Stimulated activated naive B cell treated with anti-CD40 and anti-IgM and Interleukin-4, amounts not matched to agents 10 μg/mL and 1 μg/mL and 100 μg/mL, for 72 hours (primary cell): ENCODE measurements around the gene ALOX5AP.
"Not testable (repeated sequence)": the region's sequence is repeated elsewhere in the genome, so short reads cannot be mapped to it uniquely, and the experiment has no call there.

ENCODE experiments used
- ATAC-seq, 2 donors: fragments of 150-1000 bp; cut with Tn5 transposase; replicated peaks; 2 replicates each; pipeline ENCODE4 v1.10.0; 2021; ENCODE audit warnings: moderate library complexity in 1 of 2
- DNase-seq: peaks from one replicate; pipeline ENCODE4 v3.0.0; 2021
- H3K27ac Mint-ChIP-seq: one replicate; pipeline ENCODE4 v1.8.0; 2022; ENCODE audit warnings: mild to moderate bottlenecking, mixed read lengths
- H3K27me3 Mint-ChIP-seq, 2 donors: one replicate each; pipeline ENCODE4 v1.8.0; 2022; ENCODE audit warnings: mixed read lengths in 2 of 2
- H3K36me3 Mint-ChIP-seq, 2 donors: one replicate each; pipeline ENCODE4 v1.8.0; 2022; ENCODE audit warnings: mixed read lengths in 2 of 2, mild to moderate bottlenecking in 1 of 2
- H3K4me1 Mint-ChIP-seq, 2 donors: one replicate each; pipeline ENCODE4 v1.8.0; 2022; ENCODE audit warnings: mixed read lengths in 2 of 2, mild to moderate bottlenecking in 1 of 2
- H3K4me3 Mint-ChIP-seq, 2 donors: one replicate each; pipeline ENCODE4 v1.8.0; 2022; ENCODE audit warnings: mild to moderate bottlenecking in 2 of 2, mixed read lengths in 2 of 2, moderate library complexity in 1 of 2
- H3K9me3 Mint-ChIP-seq, 2 donors: one replicate each; pipeline ENCODE4 v1.8.0; 2022; ENCODE audit warnings: mixed read lengths in 2 of 2, mild to moderate bottlenecking in 1 of 2

ALOX5AP gene

GRCh38 chr13:30738526-30739236 is 3.3 kb downstream of the ALOX5AP start:
- Mint-ChIP-seq H3K4me3 (no peak overlapping the region), H3K4me1 (peaks cover 64 to 81% of the 10 kb centered on the region in 2 donors), H3K27me3 (no peaks in the 10 kb centered on the region), H3K27ac (no peak overlapping the region), H3K36me3 (peaks cover 0 to 9% of the 10 kb centered on the region in 2 donors), H3K9me3 (no peaks in the 10 kb centered on the region)
- DNase-seq = no peak
- ATAC-seq = no peak

GRCh38 chr13:30739237-30739528 is 3.8 kb downstream of the ALOX5AP start:
- H3K27me3 Mint-ChIP-seq = no peaks in the 10 kb centered on the region
- no peak overlapping the region for H3K27ac Mint-ChIP-seq
- ATAC-seq (no peak), DNase-seq (no peak)
- H3K4me3 Mint-ChIP-seq = no peak overlapping the region
- H3K4me1 Mint-ChIP-seq = peaks cover 66 to 83% of the 10 kb centered on the region in 2 donors
- H3K9me3 Mint-ChIP-seq = no peaks in the 10 kb centered on the region
- peaks cover 0 to 9% of the 10 kb centered on the region in 2 donors for H3K36me3 Mint-ChIP-seq

GRCh38 chr13:30739761-30740642 is 4.7 kb downstream of the ALOX5AP start:
- ATAC-seq (peak; percentile 20 to 50), DNase-seq (no peak)
- H3K4me3 Mint-ChIP-seq = peak overlapping the region; percentile 59 to 77
- no peaks in the 10 kb centered on the region for H3K9me3 Mint-ChIP-seq
- H3K4me1 Mint-ChIP-seq = peaks cover 65 to 83% of the 10 kb centered on the region in 2 donors
- peak overlapping the region; percentile 79 for H3K27ac Mint-ChIP-seq
- H3K36me3 Mint-ChIP-seq = peaks cover 0 to 9% of the 10 kb centered on the region in 2 donors
- no peaks in the 10 kb centered on the region for H3K27me3 Mint-ChIP-seq

GRCh38 chr13:30742901-30743300 is 7.6 kb downstream of the ALOX5AP start:
- Mint-ChIP-seq H3K9me3 (no peaks in the 10 kb centered on the region), H3K27me3 (no peaks in the 10 kb centered on the region), H3K4me3 (no peak overlapping the region), H3K27ac (peak overlapping the region; percentile 65), H3K36me3 (peaks cover 2 to 20% of the 10 kb centered on the region in 2 donors), H3K4me1 (peaks cover 57 to 71% of the 10 kb centered on the region in 2 donors)
- DNase-seq (no peak), ATAC-seq (no peak)

- H3K4me3 Mint-ChIP-seq = peak overlapping the region; percentile 7 to 20
- no peak for DNase-seq
- no peaks in the 10 kb centered on the region for H3K27me3 Mint-ChIP-seq
- H3K27ac Mint-ChIP-seq = peak overlapping the region; percentile 65
- peaks cover 51 to 65% of the 10 kb centered on the region in 2 donors for H3K4me1 Mint-ChIP-seq
- H3K9me3 Mint-ChIP-seq = no peaks in the 10 kb centered on the region
- ATAC-seq = peak; percentile 33
- H3K36me3 Mint-ChIP-seq = peaks cover 2 to 20% of the 10 kb centered on the region in 2 donors
Observed at GRCh38 chr13:30743319-30744055, 8.1 kb downstream of the ALOX5AP start.

- Mint-ChIP-seq H3K9me3 (no peaks in the 10 kb centered on the region), H3K27me3 (no peaks in the 10 kb centered on the region), H3K4me1 (peaks cover 46 to 58% of the 10 kb centered on the region in 2 donors), H3K36me3 (peaks cover 2 to 25% of the 10 kb centered on the region in 2 donors), H3K27ac (peak overlapping the region; percentile 65), H3K4me3 (peak overlapping the region; percentile 7 to 20)
- DNase-seq (peak; percentile 89), ATAC-seq (peak; percentile 93 to 94)
Observed at GRCh38 chr13:30744056-30744680, 8.8 kb downstream of the ALOX5AP start.

- Mint-ChIP-seq H3K36me3 (peaks cover 2 to 26% of the 10 kb centered on the region in 2 donors), H3K4me3 (peak overlapping the region in 1 of 2 donors; percentile 20), H3K27me3 (no peaks in the 10 kb centered on the region), H3K27ac (peak overlapping the region; percentile 65), H3K4me1 (peaks cover 45 to 53% of the 10 kb centered on the region in 2 donors), H3K9me3 (no peaks in the 10 kb centered on the region)
- no peak for DNase-seq
- no peak for ATAC-seq
Observed at GRCh38 chr13:30744681-30745077, 9.3 kb downstream of the ALOX5AP start.

GRCh38 chr13:30745906-30746686 is 10.8 kb downstream of the ALOX5AP start:
- Mint-ChIP-seq H3K4me1 (peaks cover 35 to 41% of the 10 kb centered on the region in 2 donors), H3K36me3 (peaks cover 9 to 32% of the 10 kb centered on the region in 2 donors), H3K4me3 (peak overlapping the region in 1 of 2 donors; percentile 2), H3K9me3 (no peaks in the 10 kb centered on the region), H3K27me3 (no peaks in the 10 kb centered on the region), H3K27ac (peak overlapping the region; percentile 66)
- DNase-seq (no peak), ATAC-seq (no peak)

GRCh38 chr13:30746791-30747190 is 11.4 kb downstream of the ALOX5AP start:
- Mint-ChIP-seq H3K4me1 (peaks cover 35 to 41% of the 10 kb centered on the region in 2 donors), H3K27me3 (no peaks in the 10 kb centered on the region), H3K4me3 (no peak overlapping the region), H3K36me3 (peaks cover 11 to 39% of the 10 kb centered on the region in 2 donors), H3K9me3 (no peaks in the 10 kb centered on the region), H3K27ac (no peak overlapping the region)
- no peak for DNase-seq
- ATAC-seq = no peak

GRCh38 chr13:30747845-30748244 is 12.5 kb downstream of the ALOX5AP start:
- H3K4me3 Mint-ChIP-seq, H3K9me3 Mint-ChIP-seq, H3K27ac Mint-ChIP-seq, DNase-seq, H3K27me3 Mint-ChIP-seq, ATAC-seq: not testable (repeated sequence)
- Mint-ChIP-seq H3K4me1 (peaks cover 34 to 38% of the 10 kb centered on the region in 2 donors), H3K36me3 (peaks cover 15 to 45% of the 10 kb centered on the region in 2 donors)

- Mint-ChIP-seq H3K27ac (no peak overlapping the region), H3K9me3 (no peaks in the 10 kb centered on the region), H3K4me3 (no peak overlapping the region), H3K27me3 (no peaks in the 10 kb centered on the region), H3K36me3 (peaks cover 15 to 43% of the 10 kb centered on the region in 2 donors), H3K4me1 (peaks cover 26 to 30% of the 10 kb centered on the region in 2 donors)
- DNase-seq (no peak), ATAC-seq (no peak)
Observed at GRCh38 chr13:30748717-30749116, 13.4 kb downstream of the ALOX5AP start.

GRCh38 chr13:30750036-30750435 is 14.7 kb downstream of the ALOX5AP start:
- H3K27me3 Mint-ChIP-seq = no peaks in the 10 kb centered on the region
- H3K36me3 Mint-ChIP-seq = peaks cover 15 to 43% of the 10 kb centered on the region in 2 donors
- no peak overlapping the region for H3K4me3 Mint-ChIP-seq
- H3K27ac Mint-ChIP-seq = no peak overlapping the region
- ATAC-seq = no peak
- H3K4me1 Mint-ChIP-seq = peaks cover 15 to 16% of the 10 kb centered on the region in 2 donors
- DNase-seq = no peak
- H3K9me3 Mint-ChIP-seq = no peaks in the 10 kb centered on the region

GRCh38 chr13:30751183-30751933 is 16.0 kb downstream of the ALOX5AP start:
- no peak for ATAC-seq
- Mint-ChIP-seq H3K9me3 (no peaks in the 10 kb centered on the region), H3K27ac (no peak overlapping the region), H3K27me3 (no peaks in the 10 kb centered on the region), H3K4me1 (peaks cover 2 to 3% of the 10 kb centered on the region in 2 donors), H3K36me3 (peaks cover 12 to 33% of the 10 kb centered on the region in 2 donors), H3K4me3 (no peak overlapping the region)
- no peak for DNase-seq
